ENCODE measurements around the gene LHFPL6. TPM values are rescaled to one million over a fixed set of nuclear protein-coding genes. Genes with fewer than 3 reads are reported as not detected.

The LHFPL6 gene
- total RNA-seq, 1 experiment from 2014 or later: 3.6 TPM

- POLR2A ChIA-PET: no interaction called here
- H3K4me3 Mint-ChIP-seq (ENCODE audit: unreplicated experiment): no peak overlapping the region
- no peak for TF ChIP-seq CTCF (IDR thresholded peaks at IDR 0.05; ENCODE audit: insufficient read depth in 1 of 2, low read depth in 1 of 2, low read length in 1 of 2, severe bottlenecking in 1 of 2, unreplicated experiment in 1 of 2)
- no peak overlapping the region for H3K4me3 ChIP-seq (ENCODE audit: low read depth, low read length)
- no peak for DNase-seq
- no peaks in the 10 kb centered on the region for H3K27me3 ChIP-seq (replicated peaks; ENCODE audit: control insufficient read depth, insufficient read depth, low read length)
- H3K36me3 ChIP-seq (ENCODE audit: control insufficient read depth, insufficient read depth, low read length): no peaks in the 10 kb centered on the region
- no peaks in the 10 kb centered on the region for H3K4me1 ChIP-seq
- no peaks in the 10 kb centered on the region for H3K4me1 Mint-ChIP-seq (ENCODE audit: low read depth, unreplicated experiment)
- no TSS peak for BruUV-seq (replicated peaks)
- no peaks in the 10 kb centered on the region for H3K9me3 Mint-ChIP-seq (ENCODE audit: unreplicated experiment)
- H3K27me3 Mint-ChIP-seq (ENCODE audit: insufficient read depth, unreplicated experiment): peaks cover 20% of the 10 kb centered on the region
- no peaks in the 10 kb centered on the region for H3K36me3 Mint-ChIP-seq (ENCODE audit: insufficient read depth, unreplicated experiment)
- no peaks in the 10 kb centered on the region for H3K9me3 ChIP-seq
- intact Hi-C loops (cut with micrococcal nuclease; ENCODE audit: unreplicated experiment): no loop called here
- CTCF ChIA-PET: no interaction called here
- no peak overlapping the region for H3K27ac Mint-ChIP-seq (ENCODE audit: unreplicated experiment)
Measured at GRCh38 chr13:39527301-39527700, 75.7 kb downstream of the LHFPL6 start.

GRCh38 chr13:39526499-39526898, 76.5 kb downstream of the LHFPL6 start:
- Histone ChIP-seq H3K4me3 (ENCODE audit: low read depth, low read length) (no peak overlapping the region), H3K9me3 (no peaks in the 10 kb centered on the region), H3K36me3 (ENCODE audit: control insufficient read depth, insufficient read depth, low read length) (no peaks in the 10 kb centered on the region), H3K27me3 (replicated peaks; ENCODE audit: control insufficient read depth, insufficient read depth, low read length) (no peaks in the 10 kb centered on the region), H3K4me1 (no peaks in the 10 kb centered on the region)
- BruUV-seq (replicated peaks): no TSS peak
- Mint-ChIP-seq H3K9me3 (ENCODE audit: unreplicated experiment) (no peaks in the 10 kb centered on the region), H3K4me3 (ENCODE audit: unreplicated experiment) (no peak overlapping the region), H3K27ac (ENCODE audit: unreplicated experiment) (no peak overlapping the region), H3K4me1 (ENCODE audit: low read depth, unreplicated experiment) (no peaks in the 10 kb centered on the region), H3K27me3 (ENCODE audit: insufficient read depth, unreplicated experiment) (peaks cover 16% of the 10 kb centered on the region), H3K36me3 (ENCODE audit: insufficient read depth, unreplicated experiment) (no peaks in the 10 kb centered on the region)
- ChIA-PET CTCF (no interaction called here), POLR2A (no interaction called here)
- intact Hi-C loops (cut with micrococcal nuclease; ENCODE audit: unreplicated experiment): no loop called here
- DNase-seq: no peak
- TF ChIP-seq CTCF (IDR thresholded peaks at IDR 0.05; ENCODE audit: insufficient read depth in 1 of 2, low read depth in 1 of 2, low read length in 1 of 2, severe bottlenecking in 1 of 2, unreplicated experiment in 1 of 2): no peak

GRCh38 chr13:39525506-39525905, 77.5 kb downstream of the LHFPL6 start:
- no peak overlapping the region for H3K4me3 Mint-ChIP-seq (ENCODE audit: unreplicated experiment)
- no peak overlapping the region for H3K4me3 ChIP-seq (ENCODE audit: low read depth, low read length)
- POLR2A ChIA-PET: no interaction called here
- no peaks in the 10 kb centered on the region for H3K9me3 Mint-ChIP-seq (ENCODE audit: unreplicated experiment)
- no peaks in the 10 kb centered on the region for H3K27me3 ChIP-seq (replicated peaks; ENCODE audit: control insufficient read depth, insufficient read depth, low read length)
- no peaks in the 10 kb centered on the region for H3K9me3 ChIP-seq
- no peak for DNase-seq
- no peaks in the 10 kb centered on the region for H3K36me3 ChIP-seq (ENCODE audit: control insufficient read depth, insufficient read depth, low read length)
- BruUV-seq (replicated peaks): no TSS peak
- no peak overlapping the region for H3K27ac Mint-ChIP-seq (ENCODE audit: unreplicated experiment)
- intact Hi-C loops (cut with micrococcal nuclease; ENCODE audit: unreplicated experiment): no loop called here
- H3K4me1 ChIP-seq: no peaks in the 10 kb centered on the region
- no peak for TF ChIP-seq CTCF (IDR thresholded peaks at IDR 0.05; ENCODE audit: insufficient read depth in 1 of 2, low read depth in 1 of 2, low read length in 1 of 2, severe bottlenecking in 1 of 2, unreplicated experiment in 1 of 2)
- no peaks in the 10 kb centered on the region for H3K4me1 Mint-ChIP-seq (ENCODE audit: low read depth, unreplicated experiment)
- CTCF ChIA-PET: no interaction called here
- H3K27me3 Mint-ChIP-seq (ENCODE audit: insufficient read depth, unreplicated experiment): peaks cover 16% of the 10 kb centered on the region
- H3K36me3 Mint-ChIP-seq (ENCODE audit: insufficient read depth, unreplicated experiment): no peaks in the 10 kb centered on the region
